Effector memory CD4-positive, alpha-beta T cell (primary cell): ENCODE results near the gene PITPNB.

Experiments used
- DNase-seq, 3 donors: peaks; one replicate each; pipeline ENCODE4 v3.0.0-alpha.2; 2020
- H3K27ac ChIP-seq: 2 replicates; pipeline ENCODE4 v1.7.0; 2013; ENCODE audit warnings: mild to moderate bottlenecking, low read length, moderate library complexity; ENCODE audit not compliant: insufficient read depth, poor library complexity, severe bottlenecking
- H3K27me3 ChIP-seq: replicated peaks from 2 replicates; pipeline ENCODE4 v1.7.0; 2013; ENCODE audit warnings: mild to moderate bottlenecking, low read length; ENCODE audit not compliant: insufficient read depth, control insufficient read depth, poor library complexity, severe bottlenecking
- H3K36me3 ChIP-seq: 2 replicates; pipeline ENCODE4 v1.7.0; 2013; ENCODE audit warnings: mild to moderate bottlenecking, low read length, moderate library complexity; ENCODE audit not compliant: control insufficient read depth, insufficient read depth
- H3K4me1 ChIP-seq: 2 replicates; pipeline ENCODE4 v1.7.0; 2013; ENCODE audit warnings: low read length, mild to moderate bottlenecking; ENCODE audit not compliant: control insufficient read depth, insufficient read depth, poor library complexity, severe bottlenecking
- H3K4me3 ChIP-seq: 2 replicates; pipeline ENCODE4 v1.7.0; 2013; ENCODE audit warnings: low read length, low read depth, mild to moderate bottlenecking; ENCODE audit not compliant: insufficient read depth, poor library complexity, severe bottlenecking
- H3K9me3 ChIP-seq: 2 replicates; pipeline ENCODE4 v1.7.0; 2013; ENCODE audit warnings: mild to moderate bottlenecking, low read length, moderate library complexity; ENCODE audit not compliant: control insufficient read depth

Gene PITPNB

GRCh38 chr22:27872488-27872887, 46.6 kb downstream of the PITPNB start:
- H3K36me3 ChIP-seq: peaks cover 33% of the 10 kb centered on the region
- no peak overlapping the region for H3K27ac ChIP-seq
- no peak overlapping the region for H3K4me3 ChIP-seq
- no peaks in the 10 kb centered on the region for H3K4me1 ChIP-seq
- H3K9me3 ChIP-seq: no peaks in the 10 kb centered on the region
- no peaks in the 10 kb centered on the region for H3K27me3 ChIP-seq
- DNase-seq: no peak

DNA sequence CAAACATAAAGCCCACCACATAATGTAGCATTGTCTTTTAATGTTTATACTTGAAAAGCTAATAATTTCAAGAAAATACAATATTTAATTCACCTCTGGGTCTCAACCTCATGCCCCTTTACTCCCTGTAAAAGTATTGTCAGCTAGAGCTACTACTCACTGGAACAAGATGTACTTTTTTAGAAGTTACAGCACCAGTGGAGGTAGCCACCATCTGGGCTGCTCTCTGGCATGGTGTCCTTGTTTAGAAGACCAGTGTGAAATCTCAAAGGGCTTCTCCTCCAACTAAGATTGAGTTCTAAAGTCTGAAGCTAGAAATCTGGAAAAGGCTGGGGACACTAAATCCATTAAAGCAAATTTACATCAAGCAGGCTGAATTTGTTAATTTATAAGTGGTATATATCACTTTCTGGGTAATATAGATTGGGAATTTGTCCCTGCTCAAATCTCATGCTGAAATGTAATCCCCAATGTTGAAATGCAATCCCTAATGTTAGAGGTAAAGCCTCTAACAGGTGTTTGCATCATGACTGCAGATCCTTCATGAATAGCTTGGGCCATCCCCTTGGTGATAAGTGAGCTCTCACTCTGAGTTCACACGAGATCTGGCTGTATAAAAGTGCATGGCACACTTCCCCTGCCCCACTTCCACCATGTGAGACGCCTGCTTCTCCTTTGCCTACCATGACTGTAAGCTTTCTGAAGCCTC, 47.6 kb downstream of the PITPNB start:
- Histone ChIP-seq H3K27me3 (no peaks in the 10 kb centered on the region), H3K27ac (no peak overlapping the region), H3K9me3 (no peaks in the 10 kb centered on the region), H3K4me3 (no peak overlapping the region), H3K36me3 (peaks cover 44% of the 10 kb centered on the region), H3K4me1 (no peaks in the 10 kb centered on the region)
- no peak for DNase-seq

- no peaks in the 10 kb centered on the region for H3K9me3 ChIP-seq
- no peaks in the 10 kb centered on the region for H3K27me3 ChIP-seq
- H3K4me1 ChIP-seq: no peaks in the 10 kb centered on the region
- H3K36me3 ChIP-seq: peaks cover 48% of the 10 kb centered on the region
- H3K4me3 ChIP-seq: no peak overlapping the region
- no peak overlapping the region for H3K27ac ChIP-seq
- no peak for DNase-seq
Observed at GRCh38 chr22:27870234-27871191, 48.5 kb downstream of the PITPNB start.

DNA sequence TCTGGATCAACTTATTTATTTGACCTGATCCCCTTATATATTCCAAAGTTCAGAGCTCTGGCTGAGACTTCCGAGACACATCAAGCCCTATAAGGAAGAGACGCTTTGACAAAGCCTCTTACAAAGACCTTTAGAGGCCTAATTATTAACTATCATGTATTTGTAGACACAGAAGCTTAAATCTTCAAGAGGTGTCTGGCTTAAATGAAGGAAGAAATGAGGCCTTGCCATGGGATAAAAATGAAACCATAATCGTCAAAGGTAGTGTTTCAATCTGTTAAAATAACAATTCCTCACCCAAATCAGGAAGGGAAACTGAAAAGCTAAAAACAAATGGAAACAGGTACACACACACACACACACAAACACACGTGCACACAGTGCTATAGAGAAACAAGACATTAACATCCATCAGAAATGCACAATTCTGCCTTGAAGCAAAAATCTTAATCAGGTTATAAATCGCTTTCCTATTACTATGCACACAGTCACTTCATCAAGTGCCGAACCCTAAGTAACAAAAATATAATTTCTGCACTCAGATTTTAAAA, 50.2 kb downstream of the PITPNB start:
- no peak overlapping the region for H3K27ac ChIP-seq
- H3K4me1 ChIP-seq: no peaks in the 10 kb centered on the region
- H3K9me3 ChIP-seq: no peaks in the 10 kb centered on the region
- H3K27me3 ChIP-seq: no peaks in the 10 kb centered on the region
- peaks cover 48% of the 10 kb centered on the region for H3K36me3 ChIP-seq
- H3K4me3 ChIP-seq: no peak overlapping the region
- no peak for DNase-seq

GRCh38 chr22:27867953-27868731, 50.9 kb downstream of the PITPNB start:
- Histone ChIP-seq H3K4me1 (no peaks in the 10 kb centered on the region), H3K27me3 (no peaks in the 10 kb centered on the region), H3K27ac (no peak overlapping the region)

GRCh38 chr22:27867085-27867952, 51.7 kb downstream of the PITPNB start:
- Histone ChIP-seq H3K36me3 (peaks cover 34% of the 10 kb centered on the region), H3K27me3 (no peaks in the 10 kb centered on the region), H3K4me1 (no peaks in the 10 kb centered on the region), H3K9me3 (no peaks in the 10 kb centered on the region), H3K4me3 (no peak overlapping the region), H3K27ac (no peak overlapping the region)
- DNase-seq: no peak

More at GRCh38 chr22:27867953-27868731, 50.9 kb downstream of the PITPNB start:
- no peak for DNase-seq
- H3K4me3 ChIP-seq: no peak overlapping the region
- H3K36me3 ChIP-seq: peaks cover 42% of the 10 kb centered on the region
- no peaks in the 10 kb centered on the region for H3K9me3 ChIP-seq

DNA sequence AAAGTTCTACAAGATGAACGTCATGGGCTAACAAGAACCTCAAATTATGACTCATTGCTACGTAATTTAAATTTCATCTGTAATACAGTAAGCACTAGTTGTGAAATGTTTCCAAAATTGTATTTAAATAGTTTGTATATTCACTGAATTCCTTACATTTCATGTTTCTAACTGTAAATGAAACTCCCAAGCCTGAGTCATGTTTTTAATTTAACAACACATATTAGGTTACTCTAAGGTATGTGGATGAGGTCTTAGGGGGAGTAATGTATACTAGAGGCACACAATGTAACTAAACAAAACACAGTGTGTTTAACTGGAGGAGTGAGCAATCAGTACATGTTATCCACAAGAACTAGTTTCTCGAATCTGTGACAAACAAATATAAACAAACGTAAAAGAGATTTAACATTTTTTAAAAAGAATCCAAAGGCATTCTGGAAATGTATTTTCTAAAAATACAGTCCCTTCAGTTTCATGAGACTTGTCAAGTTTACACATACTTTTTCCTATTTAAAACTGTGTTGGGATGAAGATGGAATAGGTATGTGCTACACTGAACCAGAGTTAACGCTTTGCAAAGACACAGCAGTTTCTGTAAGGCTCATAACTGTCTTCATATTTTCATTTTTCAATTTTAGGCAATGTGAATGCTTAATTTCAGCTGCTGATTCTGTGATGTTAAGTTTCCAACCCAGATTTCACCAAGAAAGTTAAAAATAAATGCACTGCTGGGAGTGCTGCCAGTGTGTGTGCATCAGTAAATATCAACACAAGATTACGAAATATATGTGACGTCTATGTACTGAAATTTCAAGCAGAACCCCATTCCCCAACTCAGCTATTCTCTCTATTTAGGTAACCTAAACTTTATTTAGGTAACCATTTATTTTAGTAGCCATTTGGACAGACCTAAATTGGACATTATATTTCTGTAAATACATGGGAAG, 52.6 kb downstream of the PITPNB start:
- no peaks in the 10 kb centered on the region for H3K4me1 ChIP-seq
- no peaks in the 10 kb centered on the region for H3K27me3 ChIP-seq
- no peak for DNase-seq
- H3K27ac ChIP-seq: no peak overlapping the region
- no peak overlapping the region for H3K4me3 ChIP-seq
- no peaks in the 10 kb centered on the region for H3K9me3 ChIP-seq
- peaks cover 26% of the 10 kb centered on the region for H3K36me3 ChIP-seq

DNA sequence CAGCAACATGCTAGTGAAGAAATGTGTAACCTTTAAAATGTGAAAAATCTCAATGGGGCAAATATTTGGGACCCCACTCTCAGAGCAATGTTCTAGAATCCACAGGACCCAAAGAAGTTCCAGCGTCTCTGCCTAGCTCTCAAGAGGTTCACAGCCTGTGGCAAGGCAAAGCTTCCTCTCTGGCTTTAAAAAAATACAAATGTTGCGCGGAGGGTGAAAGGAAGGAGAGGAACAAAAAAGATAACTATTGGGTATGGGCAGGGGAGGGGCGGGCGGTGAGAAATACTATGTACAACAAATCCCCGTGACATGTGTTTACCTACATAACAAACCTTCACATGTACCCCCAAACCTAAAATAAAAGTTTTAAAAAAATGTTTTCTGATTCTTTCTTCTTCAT, 53.6 kb downstream of the PITPNB start:
- Histone ChIP-seq H3K27ac (no peak overlapping the region), H3K4me1 (no peaks in the 10 kb centered on the region), H3K4me3 (no peak overlapping the region)

More for the DNA sequence above, 53.6 kb downstream of the PITPNB start:
- Histone ChIP-seq H3K9me3 (no peaks in the 10 kb centered on the region), H3K27me3 (no peaks in the 10 kb centered on the region), H3K36me3 (peaks cover 21% of the 10 kb centered on the region)
- no peak for DNase-seq
